ENCODE measurements around the gene SMIM32.
A peak's percentile ranks its signal among the peaks of the same experiment; 100 is the strongest.

Gene SMIM32

DNA sequence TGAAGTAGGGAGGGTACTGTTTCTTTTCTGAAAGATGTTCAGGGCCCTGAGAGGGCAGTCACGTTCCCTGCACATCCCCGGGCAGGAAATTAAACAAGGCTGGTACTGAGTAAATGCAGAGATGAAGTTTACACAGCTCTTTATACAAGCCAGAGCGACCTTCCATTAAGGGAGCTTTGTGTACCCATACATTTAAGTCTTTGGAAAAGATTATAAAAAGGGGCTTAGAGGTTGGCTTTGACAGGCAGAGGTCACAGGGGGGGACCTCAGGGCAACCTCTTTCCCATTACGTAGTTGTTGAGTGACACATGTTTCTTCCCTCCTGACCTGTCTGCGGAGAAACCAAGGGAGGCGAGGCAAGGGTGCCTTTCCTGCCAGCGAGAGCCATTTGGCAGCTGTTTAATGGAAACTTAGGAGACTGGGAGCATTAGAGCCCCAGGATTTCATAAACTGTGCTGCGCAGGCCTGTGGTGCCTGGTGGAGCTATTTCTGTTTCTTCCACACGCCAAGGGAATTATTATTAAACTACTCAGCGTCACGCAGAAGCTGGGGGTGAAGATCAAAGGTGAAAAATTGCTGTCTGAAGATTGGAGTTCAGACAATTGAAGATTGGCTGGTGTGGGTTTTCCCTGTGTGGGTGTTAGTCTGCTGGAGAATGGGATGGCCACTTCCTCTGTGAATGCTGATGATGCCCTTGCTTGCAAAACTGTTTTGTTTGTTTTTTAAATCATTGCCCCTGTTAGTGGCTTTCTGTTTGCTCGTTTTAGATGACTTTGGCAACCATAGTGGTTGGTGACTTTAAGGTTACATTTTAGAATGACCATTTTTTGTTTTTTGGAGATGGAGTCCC is 3.2 kb upstream of the SMIM32 start:
- no peaks in the 10 kb centered on the region for H3K9me3 Mint-ChIP-seq
- TF ChIP-seq, protein P1, sequence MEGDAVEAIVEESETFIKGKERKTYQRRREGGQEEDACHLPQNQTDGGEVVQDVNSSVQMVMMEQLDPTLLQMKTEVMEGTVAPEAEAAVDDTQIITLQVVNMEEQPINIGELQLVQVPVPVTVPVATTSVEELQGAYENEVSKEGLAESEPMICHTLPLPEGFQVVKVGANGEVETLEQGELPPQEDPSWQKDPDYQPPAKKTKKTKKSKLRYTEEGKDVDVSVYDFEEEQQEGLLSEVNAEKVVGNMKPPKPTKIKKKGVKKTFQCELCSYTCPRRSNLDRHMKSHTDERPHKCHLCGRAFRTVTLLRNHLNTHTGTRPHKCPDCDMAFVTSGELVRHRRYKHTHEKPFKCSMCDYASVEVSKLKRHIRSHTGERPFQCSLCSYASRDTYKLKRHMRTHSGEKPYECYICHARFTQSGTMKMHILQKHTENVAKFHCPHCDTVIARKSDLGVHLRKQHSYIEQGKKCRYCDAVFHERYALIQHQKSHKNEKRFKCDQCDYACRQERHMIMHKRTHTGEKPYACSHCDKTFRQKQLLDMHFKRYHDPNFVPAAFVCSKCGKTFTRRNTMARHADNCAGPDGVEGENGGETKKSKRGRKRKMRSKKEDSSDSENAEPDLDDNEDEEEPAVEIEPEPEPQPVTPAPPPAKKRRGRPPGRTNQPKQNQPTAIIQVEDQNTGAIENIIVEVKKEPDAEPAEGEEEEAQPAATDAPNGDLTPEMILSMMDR (IDR thresholded peaks at IDR 0.05) = no peak
- no peaks in the 10 kb centered on the region for H3K36me3 Mint-ChIP-seq (ENCODE audit: low read depth)
- DNase-seq = no peak
- H3K4me1 Mint-ChIP-seq = peaks cover 39% of the 10 kb centered on the region
- no peak overlapping the region for H3K4me3 Mint-ChIP-seq
- H3K27me3 Mint-ChIP-seq (ENCODE audit: low read depth, poor library complexity) = peaks cover 65% of the 10 kb centered on the region
- H3K27ac Mint-ChIP-seq = no peak overlapping the region

- TF ChIP-seq, protein P1 (IDR thresholded peaks at IDR 0.05) = no peak
- H3K4me3 Mint-ChIP-seq = no peak overlapping the region
- H3K4me1 Mint-ChIP-seq = peaks cover 34% of the 10 kb centered on the region
- H3K36me3 Mint-ChIP-seq (ENCODE audit: low read depth) = no peaks in the 10 kb centered on the region
- no peak for DNase-seq
- H3K9me3 Mint-ChIP-seq = no peaks in the 10 kb centered on the region
- peaks cover 76% of the 10 kb centered on the region for H3K27me3 Mint-ChIP-seq (ENCODE audit: low read depth, poor library complexity)
- H3K27ac Mint-ChIP-seq = no peak overlapping the region
Observed at GRCh38 chr5:136194576-136194975, 1.6 kb upstream of the SMIM32 start.

DNA sequence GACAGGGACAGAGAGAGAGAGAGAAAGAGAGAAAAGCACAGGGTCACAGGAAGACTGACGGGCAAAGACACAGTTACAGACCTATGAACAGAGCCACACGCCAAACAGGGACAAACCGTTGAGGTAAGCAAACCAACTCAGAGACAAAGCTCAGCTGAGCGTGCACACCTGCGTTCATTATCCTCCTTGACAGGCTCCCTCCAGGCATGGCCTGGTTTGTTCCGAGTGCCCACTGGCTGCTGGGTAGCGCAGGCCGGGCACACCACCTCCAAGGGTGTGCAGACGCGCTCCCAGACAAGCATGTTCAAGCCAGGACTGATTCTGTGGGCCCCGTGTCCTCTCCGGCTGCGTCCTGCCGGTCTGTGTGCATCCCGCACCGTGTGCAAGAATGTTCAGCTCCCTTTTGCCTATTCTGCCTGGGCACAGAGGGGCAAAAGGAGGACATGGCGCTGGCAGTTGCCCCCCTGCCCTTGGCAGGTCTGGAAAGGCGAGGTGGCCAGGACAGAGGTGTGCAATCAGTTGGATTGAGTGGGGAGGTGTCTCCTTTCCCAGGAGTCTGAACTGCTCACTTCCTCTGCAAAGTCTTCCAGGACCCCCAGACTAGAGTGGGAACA is 467 bp upstream of the SMIM32 start:
- H3K36me3 Mint-ChIP-seq (ENCODE audit: low read depth) = peaks cover 10% of the 10 kb centered on the region
- H3K27ac Mint-ChIP-seq = no peak overlapping the region
- H3K9me3 Mint-ChIP-seq = no peaks in the 10 kb centered on the region
- peak overlapping the region; percentile 84 for H3K4me3 Mint-ChIP-seq
- peaks cover 34% of the 10 kb centered on the region for H3K4me1 Mint-ChIP-seq
- peaks cover 81% of the 10 kb centered on the region for H3K27me3 Mint-ChIP-seq (ENCODE audit: low read depth, poor library complexity)
- no peak for DNase-seq
- TF ChIP-seq, protein P1 (IDR thresholded peaks at IDR 0.05) = no peak

- H3K36me3 Mint-ChIP-seq (ENCODE audit: low read depth) = peaks cover 22% of the 10 kb centered on the region
- no peak for DNase-seq
- peaks cover 77% of the 10 kb centered on the region for H3K27me3 Mint-ChIP-seq (ENCODE audit: low read depth, poor library complexity)
- H3K27ac Mint-ChIP-seq = no peak overlapping the region
- peaks cover 34% of the 10 kb centered on the region for H3K4me1 Mint-ChIP-seq
- no peaks in the 10 kb centered on the region for H3K9me3 Mint-ChIP-seq
- peak overlapping the region; percentile 73 for H3K4me3 Mint-ChIP-seq
- TF ChIP-seq, protein P1 (IDR thresholded peaks at IDR 0.05) = no peak
Observed at GRCh38 chr5:136192015-136192525, 892 bp downstream of the SMIM32 start.

DNA sequence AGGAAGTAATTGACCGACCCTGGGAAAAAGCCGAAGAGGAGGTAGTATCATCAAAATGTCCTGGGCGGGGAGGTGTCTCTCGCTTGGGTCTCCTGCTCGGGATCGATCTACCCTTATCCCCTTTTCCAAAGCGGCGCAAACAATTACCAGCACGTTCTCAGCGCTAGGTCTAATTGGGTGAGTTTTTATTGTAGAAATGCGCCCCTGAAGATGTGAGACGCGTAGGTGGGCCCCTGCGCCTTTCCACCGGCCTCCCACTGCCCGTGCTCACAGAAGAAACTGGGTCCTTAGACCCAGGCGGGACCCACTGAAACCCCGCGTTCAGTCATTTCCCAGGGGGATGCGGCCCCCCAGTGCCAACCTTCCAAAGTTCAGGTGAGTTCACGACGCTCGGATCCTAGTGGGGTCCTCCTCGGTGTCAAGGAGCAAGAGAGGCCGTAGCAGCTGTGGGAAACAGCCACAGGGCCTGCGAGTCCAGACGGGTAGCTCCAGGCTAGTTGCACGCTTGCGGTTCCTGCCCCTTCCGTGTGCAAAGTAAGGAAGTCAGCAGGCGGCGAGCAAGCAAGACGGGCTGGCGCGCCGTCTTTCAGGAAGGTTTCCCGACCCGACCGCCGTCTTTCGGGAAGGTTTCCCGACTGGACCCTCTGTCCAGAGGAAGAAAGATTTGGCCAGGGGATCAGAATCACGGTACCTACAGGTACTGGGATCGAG is 1.5 kb downstream of the SMIM32 start:
- peak; percentile 28 for DNase-seq
- TF ChIP-seq, protein P1 (IDR thresholded peaks at IDR 0.05) = no peak
- Mint-ChIP-seq H3K4me3 (peak overlapping the region; percentile 73), H3K27ac (no peak overlapping the region), H3K4me1 (peaks cover 34% of the 10 kb centered on the region), H3K9me3 (no peaks in the 10 kb centered on the region), H3K36me3 (ENCODE audit: low read depth) (peaks cover 28% of the 10 kb centered on the region), H3K27me3 (ENCODE audit: low read depth, poor library complexity) (peaks cover 74% of the 10 kb centered on the region)

Measured in nephron progenitor cell (in vitro differentiated cells).